Vagina (tissue), 2 donors: ENCODE measurements around the gene MRPL27.
"Not testable (repeated sequence)": the region's sequence is repeated elsewhere in the genome, so short reads cannot be mapped to it uniquely, and the experiment has no call there.

ENCODE experiments used
- POLR2A ChIP-seq, 2 donors: fragments of 450-650 bp; IDR thresholded peaks; one replicate each; pipeline ENCODE4 v1.6.1; 2017; ENCODE audit warnings: antibody characterized with exemption in 2 of 2, mild to moderate bottlenecking in 2 of 2, moderate library complexity in 2 of 2
- POLR2AphosphoS5 ChIP-seq, 2 donors: sonication (generic); formaldehyde crosslinking; IDR thresholded peaks; one replicate each; pipeline ENCODE4 v1.9.0; 2017; ENCODE audit warnings: antibody characterized with exemption in 2 of 2, mild to moderate bottlenecking in 2 of 2, low read depth in 1 of 2; ENCODE audit not compliant: insufficient read depth in 1 of 2
- TF ChIP-seq, protein P1 (sequence below), 3 experiments: fragments of 450-650 bp in 2 of 3; fragments of 200-600 bp in 1 of 3; sonication (generic) in 1 of 3; IDR thresholded peaks; one replicate each; pipeline ENCODE4 v1.5.1; 2017 to 2019; ENCODE audit warnings: antibody characterized with exemption in 3 of 3, mild to moderate bottlenecking in 2 of 3, moderate library complexity in 2 of 3

- TF ChIP-seq, protein P1, sequence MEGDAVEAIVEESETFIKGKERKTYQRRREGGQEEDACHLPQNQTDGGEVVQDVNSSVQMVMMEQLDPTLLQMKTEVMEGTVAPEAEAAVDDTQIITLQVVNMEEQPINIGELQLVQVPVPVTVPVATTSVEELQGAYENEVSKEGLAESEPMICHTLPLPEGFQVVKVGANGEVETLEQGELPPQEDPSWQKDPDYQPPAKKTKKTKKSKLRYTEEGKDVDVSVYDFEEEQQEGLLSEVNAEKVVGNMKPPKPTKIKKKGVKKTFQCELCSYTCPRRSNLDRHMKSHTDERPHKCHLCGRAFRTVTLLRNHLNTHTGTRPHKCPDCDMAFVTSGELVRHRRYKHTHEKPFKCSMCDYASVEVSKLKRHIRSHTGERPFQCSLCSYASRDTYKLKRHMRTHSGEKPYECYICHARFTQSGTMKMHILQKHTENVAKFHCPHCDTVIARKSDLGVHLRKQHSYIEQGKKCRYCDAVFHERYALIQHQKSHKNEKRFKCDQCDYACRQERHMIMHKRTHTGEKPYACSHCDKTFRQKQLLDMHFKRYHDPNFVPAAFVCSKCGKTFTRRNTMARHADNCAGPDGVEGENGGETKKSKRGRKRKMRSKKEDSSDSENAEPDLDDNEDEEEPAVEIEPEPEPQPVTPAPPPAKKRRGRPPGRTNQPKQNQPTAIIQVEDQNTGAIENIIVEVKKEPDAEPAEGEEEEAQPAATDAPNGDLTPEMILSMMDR (IDR thresholded peaks at IDR 0.05), result not testable (repeated sequence)
- not testable (repeated sequence) for TF ChIP-seq POLR2A (IDR thresholded peaks at IDR 0.05); POLR2AphosphoS5 (IDR thresholded peaks at IDR 0.05; ENCODE audit: insufficient read depth in 1 of 2, low read depth in 1 of 2)
Observed at GRCh38 chr17:50419577-50419976, 46.6 kb upstream of the MRPL27 start.
